Skeletal muscle tissue (tissue), 4 donors: ENCODE data around the gene LHFPL6. TPM values are rescaled to one million over a fixed set of nuclear protein-coding genes. Genes with fewer than 3 reads are reported as not detected.

ENCODE experiments used
- H3K27ac ChIP-seq: one replicate; pipeline ENCODE4 v1.7.0; 2013; ENCODE audit warnings: mild to moderate bottlenecking, low read depth, low read length, inconsistent platforms
- H3K27me3 ChIP-seq, 3 donors: one replicate each; pipeline ENCODE4 v1.7.0; 2013; ENCODE audit warnings: low read length in 3 of 3; ENCODE audit not compliant: control insufficient read depth in 3 of 3, insufficient read depth in 3 of 3
- H3K36me3 ChIP-seq, 3 donors: one replicate each; pipeline ENCODE4 v1.7.0; 2013; ENCODE audit warnings: low read length in 3 of 3; ENCODE audit not compliant: control insufficient read depth in 3 of 3, insufficient read depth in 3 of 3
- H3K4me1 ChIP-seq, 3 donors: one replicate each; pipeline ENCODE4 v1.7.0; 2013; ENCODE audit warnings: low read length in 3 of 3, mild to moderate bottlenecking in 3 of 3; ENCODE audit not compliant: control insufficient read depth in 3 of 3, insufficient read depth in 3 of 3
- H3K4me3 ChIP-seq, 3 donors: one replicate each; pipeline ENCODE4 v1.7.0; 2013; ENCODE audit warnings: low read length in 3 of 3
- H3K9ac ChIP-seq, 3 donors: one replicate each; pipeline ENCODE4 v1.7.0; 2013; ENCODE audit warnings: low read length in 3 of 3, mild to moderate bottlenecking in 3 of 3, moderate library complexity in 2 of 3, low read depth in 1 of 3
- H3K9me3 ChIP-seq, 3 donors: one replicate each; pipeline ENCODE4 v1.7.0; 2013; ENCODE audit warnings: low read length in 3 of 3; ENCODE audit not compliant: control insufficient read depth in 3 of 3
- total RNA-seq: library from RNA; depleted of rRNA; stranded (reverse); fragments of >200 nt; gene quantifications from one replicate; pipeline ENCODE4 v1.2.3, GENCODE V29; 2014
- donor health status: Osteomylitis.

The LHFPL6 gene
- total RNA-seq, 1 donor from 2014 or later: 32.4 TPM

DNA sequence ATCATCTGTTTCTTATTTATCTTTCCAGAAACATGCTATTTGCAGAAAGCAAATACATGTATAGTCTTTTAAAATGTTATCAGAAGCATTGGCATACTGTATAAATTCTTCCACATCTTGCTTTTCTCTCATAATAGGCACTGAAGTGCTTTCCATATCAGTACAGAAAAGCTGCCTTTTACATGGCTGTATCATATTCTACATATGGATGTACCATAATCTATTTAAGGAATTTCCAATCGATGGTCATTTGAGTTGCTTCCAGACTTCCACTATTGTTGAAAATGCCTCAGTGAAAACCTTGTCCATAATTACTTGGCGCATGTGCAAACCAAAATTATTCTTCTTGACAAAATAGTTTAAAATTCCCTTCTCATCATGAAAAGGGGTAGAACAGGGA is 272.5 kb downstream of the LHFPL6 start:
- Histone ChIP-seq H3K27ac (no peak overlapping the region), H3K36me3 (no peaks in the 10 kb centered on the region), H3K4me3 (no peak overlapping the region), H3K9me3 (no peaks in the 10 kb centered on the region), H3K9ac (no peak overlapping the region), H3K27me3 (no peaks in the 10 kb centered on the region), H3K4me1 (no peaks in the 10 kb centered on the region)

DNA sequence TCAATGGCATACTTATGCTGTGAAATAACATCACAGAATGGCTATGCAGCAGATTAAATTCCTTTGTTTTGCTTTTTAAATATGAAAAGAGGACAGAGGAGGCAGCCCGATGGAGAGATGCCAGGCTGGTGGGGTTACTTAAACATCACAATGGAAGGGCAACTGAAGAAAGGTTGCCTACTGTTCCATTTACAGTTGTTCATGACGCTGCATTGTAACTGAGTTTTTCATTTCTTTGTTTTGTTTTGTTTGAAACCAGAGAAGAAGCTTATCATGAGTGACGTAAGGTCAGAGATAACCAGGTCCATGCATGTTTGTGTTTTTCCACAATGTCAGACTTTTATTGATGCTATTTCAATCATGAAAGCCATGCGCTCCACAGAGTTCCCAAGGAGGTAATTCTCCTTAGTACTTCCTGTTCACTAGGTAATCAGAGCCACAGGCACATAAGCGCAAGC is 273.8 kb downstream of the LHFPL6 start:
- peaks cover 2 to 6% (median 4%) of the 10 kb centered on the region in 3 donors for H3K4me1 ChIP-seq
- H3K9ac ChIP-seq: no peak overlapping the region
- no peak overlapping the region for H3K4me3 ChIP-seq
- H3K9me3 ChIP-seq: no peaks in the 10 kb centered on the region
- H3K27ac ChIP-seq: no peak overlapping the region
- H3K36me3 ChIP-seq: no peaks in the 10 kb centered on the region
- H3K27me3 ChIP-seq: no peaks in the 10 kb centered on the region

DNA sequence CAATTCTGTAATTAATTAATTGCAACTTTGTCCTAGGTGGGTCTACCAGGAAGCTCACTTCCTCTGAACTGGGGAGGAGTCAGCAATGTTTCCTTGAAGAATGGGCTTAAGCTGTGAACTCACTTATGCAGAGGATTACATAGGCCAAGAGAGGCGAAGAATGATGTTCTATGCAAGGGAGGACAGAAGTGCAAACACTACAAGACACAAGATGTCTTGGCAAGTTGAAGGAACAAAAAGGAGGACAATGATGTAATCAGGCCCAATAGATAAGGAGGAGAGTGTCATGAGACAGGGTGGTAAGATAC is 275.9 kb downstream of the LHFPL6 start:
- no peaks in the 10 kb centered on the region for H3K36me3 ChIP-seq

DNA sequence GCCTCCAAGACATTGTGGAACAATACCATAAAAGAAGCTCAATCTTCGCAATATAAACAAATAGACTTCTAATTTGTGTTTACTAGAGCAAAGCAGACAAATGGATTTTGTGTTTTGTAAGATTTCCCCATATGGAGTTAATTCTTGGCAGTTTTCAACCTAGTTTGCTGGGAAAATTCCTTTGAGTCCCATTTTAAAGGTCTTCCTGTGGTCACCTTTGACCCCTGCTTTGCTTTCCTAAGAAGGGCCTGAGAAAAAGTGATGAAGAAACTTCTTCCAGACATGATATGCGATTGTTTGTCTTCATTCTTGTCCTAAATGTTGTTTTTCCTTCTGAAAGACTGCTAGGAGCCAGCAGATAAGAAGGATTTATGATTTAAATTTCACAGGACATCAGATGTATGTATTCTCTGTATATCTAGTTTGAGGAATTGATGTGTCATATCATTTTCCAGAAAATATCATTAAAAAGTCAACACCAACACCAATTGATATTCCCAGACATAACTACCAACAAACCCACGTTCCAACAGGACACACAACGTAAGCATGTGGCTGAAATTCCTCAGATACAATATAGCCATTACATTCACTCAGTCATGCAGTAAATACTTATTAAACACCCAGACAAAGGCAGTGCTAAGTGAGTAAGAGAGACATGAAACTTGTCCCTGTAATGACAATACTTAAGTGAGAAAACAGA is 276.4 kb downstream of the LHFPL6 start:
- H3K36me3 ChIP-seq: no peaks in the 10 kb centered on the region
- no peaks in the 10 kb centered on the region for H3K27me3 ChIP-seq
- H3K9me3 ChIP-seq: no peaks in the 10 kb centered on the region
- peaks cover 2 to 6% (median 4%) of the 10 kb centered on the region in 3 donors for H3K4me1 ChIP-seq
- H3K4me3 ChIP-seq: no peak overlapping the region
- peak overlapping the region; percentile 2 for H3K27ac ChIP-seq
- no peak overlapping the region for H3K9ac ChIP-seq

More for the DNA sequence above, 275.9 kb downstream of the LHFPL6 start:
- Histone ChIP-seq H3K4me3 (no peak overlapping the region), H3K27me3 (no peaks in the 10 kb centered on the region), H3K4me1 (peaks cover 2 to 6% (median 4%) of the 10 kb centered on the region in 3 donors), H3K9ac (no peak overlapping the region), H3K9me3 (no peaks in the 10 kb centered on the region), H3K27ac (no peak overlapping the region)

DNA sequence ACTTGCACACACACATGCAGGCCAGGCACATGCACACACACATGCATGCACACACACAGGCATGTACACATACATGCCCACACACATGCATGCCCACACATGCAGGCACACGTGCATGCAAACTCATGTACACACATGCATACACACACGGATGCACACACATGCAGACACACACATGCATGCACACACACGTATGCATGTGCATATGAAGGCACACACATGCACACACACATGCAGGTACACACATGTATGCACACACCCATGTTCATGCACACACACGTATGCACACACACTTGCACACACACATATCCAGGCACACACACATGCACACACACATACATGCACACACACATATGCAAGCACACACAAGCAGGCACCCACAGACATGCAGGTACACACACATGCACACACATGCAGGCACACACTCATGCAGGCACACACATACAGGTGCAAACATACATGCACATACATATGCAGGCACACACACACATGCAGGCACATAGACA is 278.1 kb downstream of the LHFPL6 start:
- no peaks in the 10 kb centered on the region for H3K36me3 ChIP-seq
- no peak overlapping the region for H3K27ac ChIP-seq
- H3K9me3 ChIP-seq: no peaks in the 10 kb centered on the region
- H3K4me3 ChIP-seq: no peak overlapping the region
- H3K4me1 ChIP-seq: peaks cover 2 to 6% (median 4%) of the 10 kb centered on the region in 3 donors
- no peaks in the 10 kb centered on the region for H3K27me3 ChIP-seq
- no peak overlapping the region for H3K9ac ChIP-seq

DNA sequence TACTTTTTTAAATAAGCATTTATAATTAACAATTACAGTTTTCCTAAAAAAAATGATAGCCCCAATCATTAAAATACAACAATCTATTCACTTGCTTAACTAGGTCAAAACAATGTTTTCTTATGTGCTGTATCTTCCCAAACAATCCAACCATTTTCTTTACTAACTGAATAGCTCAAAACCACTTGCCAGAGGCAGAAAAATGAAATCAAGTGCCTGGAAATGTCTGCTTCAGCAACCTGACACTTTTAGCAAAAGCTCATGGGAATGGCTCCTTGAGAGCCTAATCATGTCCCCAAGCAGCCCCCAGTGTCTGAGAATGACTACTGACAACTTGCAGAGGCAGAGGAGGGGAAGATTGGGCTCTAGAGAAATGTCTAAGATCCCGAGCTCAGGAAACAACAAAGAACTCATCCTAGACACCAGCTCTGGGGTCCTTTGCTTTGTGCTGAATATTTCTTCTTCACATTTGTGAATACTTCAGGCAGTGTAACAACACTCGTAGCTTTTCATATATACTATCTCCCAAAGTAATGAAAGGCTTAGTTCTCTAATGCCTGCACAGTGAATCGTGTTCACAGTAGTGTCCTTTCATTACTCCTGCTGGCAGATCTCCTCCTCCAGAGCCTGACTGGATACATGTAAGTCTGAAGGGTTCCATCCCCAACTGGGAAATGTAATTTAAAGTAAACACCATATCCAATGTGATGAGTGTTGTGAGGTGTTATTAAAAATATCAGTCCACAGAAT is 280.0 kb downstream of the LHFPL6 start:
- H3K36me3 ChIP-seq: no peaks in the 10 kb centered on the region
- H3K4me3 ChIP-seq: no peak overlapping the region
- H3K9me3 ChIP-seq: no peaks in the 10 kb centered on the region
- no peaks in the 10 kb centered on the region for H3K27me3 ChIP-seq
- H3K4me1 ChIP-seq: peaks cover 2 to 6% (median 4%) of the 10 kb centered on the region in 3 donors
- H3K27ac ChIP-seq: no peak overlapping the region
- H3K9ac ChIP-seq: no peak overlapping the region

DNA sequence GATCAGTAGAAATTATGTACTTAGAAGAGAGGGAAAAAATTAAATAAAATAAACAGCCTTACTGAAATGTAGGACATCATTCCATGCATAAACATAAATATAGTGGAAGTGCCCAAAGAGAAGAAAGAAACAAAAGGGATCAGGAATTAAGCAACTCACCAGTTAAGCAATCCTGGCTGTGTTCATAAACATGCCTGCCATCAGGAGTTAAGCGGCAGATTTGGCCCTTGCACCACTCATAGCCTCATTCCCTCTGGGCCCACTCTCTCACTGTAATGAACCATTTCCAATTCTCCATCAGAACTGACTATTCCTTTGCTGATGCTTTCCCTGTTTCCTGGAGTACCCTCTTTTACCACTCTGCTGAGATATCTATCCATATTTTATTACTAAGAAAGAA is 281.4 kb downstream of the LHFPL6 start:
- Histone ChIP-seq H3K4me1 (peaks cover 2 to 12% (median 6%) of the 10 kb centered on the region in 3 donors), H3K27ac (no peak overlapping the region), H3K27me3 (no peaks in the 10 kb centered on the region), H3K9ac (no peak overlapping the region), H3K4me3 (no peak overlapping the region), H3K9me3 (no peaks in the 10 kb centered on the region), H3K36me3 (no peaks in the 10 kb centered on the region)

DNA sequence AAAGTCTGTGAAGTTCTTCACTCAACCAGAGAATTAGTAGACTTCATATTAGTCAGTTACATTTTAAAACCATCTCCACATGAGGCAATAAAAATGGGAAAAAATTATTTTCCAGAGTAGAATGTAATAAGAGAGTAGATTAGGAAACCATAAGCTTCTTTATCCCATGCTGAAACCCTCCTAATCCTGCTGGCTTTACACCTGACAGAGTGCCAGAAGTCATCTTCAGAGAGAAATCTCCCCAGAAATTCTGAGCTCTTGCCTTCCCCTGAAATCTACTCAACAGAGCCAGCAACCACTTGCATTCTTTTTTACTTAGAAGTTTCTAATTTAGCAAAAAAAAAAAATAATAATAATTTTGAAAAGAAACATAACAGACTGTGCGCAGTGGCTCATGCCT is 284.8 kb downstream of the LHFPL6 start:
- H3K9ac ChIP-seq: no peak overlapping the region
- peaks cover 0 to 8% (median 0%) of the 10 kb centered on the region in 3 donors for H3K4me1 ChIP-seq
- H3K4me3 ChIP-seq: no peak overlapping the region
- H3K9me3 ChIP-seq: no peaks in the 10 kb centered on the region
- no peaks in the 10 kb centered on the region for H3K36me3 ChIP-seq
- H3K27me3 ChIP-seq: no peaks in the 10 kb centered on the region
- H3K27ac ChIP-seq: no peak overlapping the region

DNA sequence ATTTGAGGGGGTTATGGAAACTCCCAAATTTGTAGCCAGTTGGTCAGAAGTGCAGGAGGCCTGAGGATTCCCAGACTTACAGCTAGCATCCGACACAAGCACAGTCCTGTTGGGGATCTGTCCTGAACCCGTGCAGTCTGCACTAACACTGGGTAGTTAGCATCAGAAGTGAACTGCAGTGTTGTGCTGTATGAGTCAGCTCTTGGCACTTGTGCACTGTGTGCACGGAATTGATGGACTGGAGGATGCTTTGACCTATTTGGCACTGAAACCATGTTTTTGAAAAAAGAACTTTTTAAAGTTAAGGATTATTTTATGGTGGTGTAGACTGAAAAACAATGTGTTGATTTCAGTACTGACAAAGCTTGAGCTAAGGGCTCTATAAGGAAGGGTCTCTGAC is 285.7 kb downstream of the LHFPL6 start:
- Histone ChIP-seq H3K9me3 (no peaks in the 10 kb centered on the region), H3K27me3 (no peaks in the 10 kb centered on the region), H3K4me1 (peaks cover 0 to 8% (median 0%) of the 10 kb centered on the region in 3 donors), H3K36me3 (no peaks in the 10 kb centered on the region), H3K27ac (no peak overlapping the region), H3K9ac (no peak overlapping the region), H3K4me3 (no peak overlapping the region)

DNA sequence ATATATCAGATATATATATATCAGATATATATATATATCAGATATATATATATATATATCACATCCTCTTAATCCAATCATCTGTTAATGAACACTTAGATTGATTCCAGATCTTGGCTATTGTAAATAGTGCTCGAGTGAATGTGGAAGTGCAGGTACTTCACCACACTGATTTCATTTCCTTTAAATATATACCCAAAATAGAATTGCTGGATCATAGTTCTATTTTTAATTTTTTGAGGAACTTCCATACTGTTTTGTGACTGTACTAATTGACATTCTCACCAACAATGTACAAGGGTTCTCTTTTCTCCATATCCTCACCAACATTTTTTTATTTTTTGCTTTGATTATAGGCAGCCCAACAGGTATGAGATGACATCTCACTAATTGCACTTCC is 287.2 kb downstream of the LHFPL6 start:
- no peak overlapping the region for H3K9ac ChIP-seq
- H3K4me3 ChIP-seq: no peak overlapping the region
- no peak overlapping the region for H3K27ac ChIP-seq
- no peaks in the 10 kb centered on the region for H3K9me3 ChIP-seq
- no peaks in the 10 kb centered on the region for H3K27me3 ChIP-seq
- H3K36me3 ChIP-seq: no peaks in the 10 kb centered on the region
- H3K4me1 ChIP-seq: peaks cover 0 to 8% (median 0%) of the 10 kb centered on the region in 3 donors
